GM18868 (cell line): ENCODE results near the gene PLCL2.

Source experiments
- ATAC-seq: cut with Tn5 transposase; IDR thresholded peaks from one replicate; pipeline ENCODE4 v1.9.1; 2021; ENCODE audit warnings: mild to moderate bottlenecking, moderate library complexity; ENCODE audit not compliant: unreplicated experiment

Gene PLCL2

DNA sequence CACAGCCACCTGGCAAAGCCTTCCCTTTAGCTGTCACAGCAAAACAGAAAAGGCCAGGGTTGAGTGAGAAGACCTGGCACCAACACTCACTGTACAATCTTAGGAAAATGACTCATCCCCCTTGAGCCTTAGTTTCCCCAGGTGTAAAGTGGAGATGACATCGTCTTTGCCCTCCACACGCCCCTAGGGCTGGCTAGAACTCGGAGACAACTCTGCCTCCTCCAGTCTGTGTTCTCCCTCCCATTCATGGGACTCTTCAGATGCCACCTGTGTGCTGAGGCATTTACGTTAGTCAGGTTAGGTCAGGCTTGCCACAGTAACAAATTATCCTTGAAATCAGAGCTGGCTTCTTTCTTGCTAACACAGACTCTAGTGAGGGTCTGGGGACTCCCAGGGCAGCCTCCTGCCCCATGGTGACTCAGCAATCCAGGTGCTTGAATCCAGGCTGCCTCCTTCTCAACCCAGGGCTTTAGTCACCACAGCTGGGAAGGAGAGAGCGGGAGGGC is 252.6 kb downstream of the PLCL2 start:
- ATAC-seq: no peak

DNA sequence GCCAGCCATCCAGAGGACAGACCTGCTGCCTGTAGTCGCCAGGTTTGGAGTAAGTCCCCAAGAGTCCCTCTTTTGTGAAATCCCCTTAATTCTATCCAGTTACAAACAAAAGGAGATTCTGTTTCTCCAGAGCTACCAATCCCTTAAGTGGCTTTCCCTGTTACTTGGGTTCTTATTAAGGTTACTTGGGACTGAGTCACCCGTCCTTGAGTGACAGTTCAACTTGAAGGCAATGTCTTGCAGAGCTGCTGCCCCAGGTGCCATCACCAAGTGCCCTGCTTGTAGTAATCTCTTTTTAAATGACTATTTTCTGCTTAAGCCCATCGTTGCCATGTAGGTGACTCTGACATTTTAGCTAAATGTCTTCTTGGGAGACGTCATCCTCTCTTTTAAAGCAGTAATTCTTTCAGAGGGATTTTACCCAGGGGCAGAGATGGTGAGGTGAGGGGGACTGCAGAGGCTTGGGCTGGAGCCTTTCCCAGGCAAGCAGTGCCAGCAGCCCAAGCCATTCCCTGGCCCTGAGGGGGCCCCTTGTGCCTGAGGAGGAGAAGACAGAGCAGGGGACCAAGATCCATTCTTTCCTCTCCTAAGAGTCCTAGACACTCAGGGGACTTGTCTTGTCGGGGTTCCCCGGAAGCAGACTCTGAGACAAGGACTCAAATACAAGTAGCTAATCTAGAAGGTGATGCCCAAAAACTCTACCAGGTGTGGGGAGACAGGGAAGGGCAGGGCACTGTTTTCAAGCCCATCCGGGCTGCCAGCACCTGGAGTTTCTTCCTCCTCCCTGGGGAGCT is 253.7 kb downstream of the PLCL2 start:
- no peak for ATAC-seq
